GM18907 (cell line): ENCODE measurements around the gene FETUB.
"Not testable (repeated sequence)": the region's sequence is repeated elsewhere in the genome, so short reads cannot be mapped to it uniquely, and the experiment has no call there.

Source experiments
- ATAC-seq: cut with Tn5 transposase; IDR thresholded peaks from one replicate; pipeline ENCODE4 v1.9.1; 2021; ENCODE audit warnings: mild to moderate bottlenecking, moderate library complexity; ENCODE audit not compliant: unreplicated experiment

Gene FETUB

GRCh38 chr3:186630950-186631641, 9.1 kb upstream of the FETUB start:
- ATAC-seq: no peak

- no peak for ATAC-seq
These were observed 6.7 kb upstream of the FETUB start for GRCh38 chr3:186633481-186633880.

- ATAC-seq: not testable (repeated sequence)
These were observed 6.0 kb upstream of the FETUB start for GRCh38 chr3:186634207-186634606.

- ATAC-seq: no peak
These were observed 4.7 kb upstream of the FETUB start for GRCh38 chr3:186635532-186635931.

GRCh38 chr3:186636536-186636935, 3.7 kb upstream of the FETUB start:
- no peak for ATAC-seq

GRCh38 chr3:186637686-186638085, 2.5 kb upstream of the FETUB start:
- no peak for ATAC-seq

GRCh38 chr3:186638259-186638658, 1.9 kb upstream of the FETUB start:
- no peak for ATAC-seq

- no peak for ATAC-seq
These were observed 247 bp downstream of the FETUB start for GRCh38 chr3:186640473-186640818.

- no peak for ATAC-seq
These were observed 730 bp downstream of the FETUB start for GRCh38 chr3:186640929-186641328.

GRCh38 chr3:186642014-186642413, 1.8 kb downstream of the FETUB start:
- no peak for ATAC-seq

- no peak for ATAC-seq
These were observed 3.3 kb downstream of the FETUB start for GRCh38 chr3:186643493-186643892.

GRCh38 chr3:186644683-186645082, 4.5 kb downstream of the FETUB start:
- ATAC-seq: no peak

GRCh38 chr3:186646106-186646505, 5.9 kb downstream of the FETUB start:
- ATAC-seq: no peak

- ATAC-seq: no peak
These were observed 6.6 kb downstream of the FETUB start for GRCh38 chr3:186646841-186647240.

- ATAC-seq: no peak
These were observed 8.7 kb downstream of the FETUB start for GRCh38 chr3:186648851-186649250.

- ATAC-seq: no peak
These were observed 11.5 kb downstream of the FETUB start for GRCh38 chr3:186651678-186652215.

GRCh38 chr3:186653080-186653707, 13.0 kb downstream of the FETUB start:
- peak; percentile 95 for ATAC-seq

- ATAC-seq: no peak
These were observed 13.8 kb downstream of the FETUB start for GRCh38 chr3:186653984-186654383.

GRCh38 chr3:186663361-186664118, 23.3 kb downstream of the FETUB start:
- no peak for ATAC-seq

- ATAC-seq: no peak
These were observed 23.9 kb downstream of the FETUB start for GRCh38 chr3:186664119-186664495.

GRCh38 chr3:186664506-186664905, 24.3 kb downstream of the FETUB start:
- ATAC-seq: no peak
